NCI-H2227 (cell line): ENCODE results near the gene NXT1.
"Not testable (repeated sequence)": the region's sequence is repeated elsewhere in the genome, so short reads cannot be mapped to it uniquely, and the experiment has no call there.

Experiments used
- DNase-seq: peaks from one replicate; lab custom pipeline; 2025; ENCODE audit not compliant: unreplicated experiment; lab: John Stamatoyannopoulos, UW

The NXT1 gene

GRCh38 chr20:23327617-23328333 is 22.8 kb upstream of the NXT1 start:
- DNase-seq = no peak

- no peak for DNase-seq
Observed at GRCh38 chr20:23331450-23332350, 18.9 kb upstream of the NXT1 start.

GRCh38 chr20:23332467-23332866 is 18.1 kb upstream of the NXT1 start:
- DNase-seq = no peak

GRCh38 chr20:23334111-23334510 is 16.5 kb upstream of the NXT1 start:
- DNase-seq = no peak

- no peak for DNase-seq
Observed at GRCh38 chr20:23335521-23335920, 15.1 kb upstream of the NXT1 start.

GRCh38 chr20:23336476-23336875 is 14.1 kb upstream of the NXT1 start:
- no peak for DNase-seq

GRCh38 chr20:23337312-23337711 is 13.3 kb upstream of the NXT1 start:
- DNase-seq = no peak

- no peak for DNase-seq
Observed at GRCh38 chr20:23339986-23340385, 10.6 kb upstream of the NXT1 start.

- peak; percentile 68 for DNase-seq
Observed at GRCh38 chr20:23340524-23340923, 10.1 kb upstream of the NXT1 start.

- no peak for DNase-seq
Observed at GRCh38 chr20:23341073-23341472, 9.5 kb upstream of the NXT1 start.

- DNase-seq = no peak
Observed at GRCh38 chr20:23343590-23343989, 7.0 kb upstream of the NXT1 start.

GRCh38 chr20:23344336-23344735 is 6.3 kb upstream of the NXT1 start:
- no peak for DNase-seq

GRCh38 chr20:23346002-23346401 is 4.6 kb upstream of the NXT1 start:
- no peak for DNase-seq

GRCh38 chr20:23347791-23348190 is 2.8 kb upstream of the NXT1 start:
- no peak for DNase-seq

- not testable (repeated sequence) for DNase-seq
Observed at GRCh38 chr20:23348510-23348909, 2.1 kb upstream of the NXT1 start.

GRCh38 chr20:23349338-23350195 is 1.0 kb upstream of the NXT1 start:
- peak; percentile 83 for DNase-seq

- DNase-seq = peak; percentile 65
Observed at GRCh38 chr20:23350904-23351838, 580 bp downstream of the NXT1 start.

- DNase-seq = peak; percentile 38
Observed at GRCh38 chr20:23356203-23356602, 5.6 kb downstream of the NXT1 start.

GRCh38 chr20:23357767-23358562 is 7.4 kb downstream of the NXT1 start:
- DNase-seq = peak; percentile 100

GRCh38 chr20:23358563-23358906 is 7.9 kb downstream of the NXT1 start:
- DNase-seq = no peak
